GM19193 (cell line): Measurements from ENCODE around the gene SERGEF.

Experiments used
- POLR2A ChIP-seq: IDR thresholded peaks from 4 replicates; pipeline ENCODE4 v1.6.1; 2011; ENCODE audit not compliant: insufficient read depth, insufficient read length; ENCODE audit errors: extremely low read depth

The SERGEF gene

GRCh38 chr11:17877886-17878285 is 135.0 kb downstream of the SERGEF start:
- no peak for TF ChIP-seq POLR2A

- no peak for TF ChIP-seq POLR2A
Measured at GRCh38 chr11:17876827-17877226, 136.0 kb downstream of the SERGEF start.

- TF ChIP-seq POLR2A: no peak
Measured at GRCh38 chr11:17875891-17876290, 137.0 kb downstream of the SERGEF start.

- TF ChIP-seq POLR2A: no peak
Measured at GRCh38 chr11:17873586-17873985, 139.3 kb downstream of the SERGEF start.

- TF ChIP-seq POLR2A: no peak
Measured at GRCh38 chr11:17867341-17867740, 145.5 kb downstream of the SERGEF start.

GRCh38 chr11:17865765-17866428 is 146.9 kb downstream of the SERGEF start:
- no peak for TF ChIP-seq POLR2A

- TF ChIP-seq POLR2A: no peak
Measured at GRCh38 chr11:17864478-17864941, 148.3 kb downstream of the SERGEF start.

- no peak for TF ChIP-seq POLR2A
Measured at GRCh38 chr11:17861036-17861755, 151.7 kb downstream of the SERGEF start.

- TF ChIP-seq POLR2A: no peak
Measured at GRCh38 chr11:17859552-17859951, 153.3 kb downstream of the SERGEF start.

GRCh38 chr11:17855531-17856290 is 157.1 kb downstream of the SERGEF start:
- TF ChIP-seq POLR2A: no peak

- no peak for TF ChIP-seq POLR2A
Measured at GRCh38 chr11:17853280-17853679, 159.6 kb downstream of the SERGEF start.

GRCh38 chr11:17852246-17852645 is 160.6 kb downstream of the SERGEF start:
- TF ChIP-seq POLR2A: no peak

- no peak for TF ChIP-seq POLR2A
Measured at GRCh38 chr11:17851697-17852096, 161.2 kb downstream of the SERGEF start.

- no peak for TF ChIP-seq POLR2A
Measured at GRCh38 chr11:17850336-17850735, 162.5 kb downstream of the SERGEF start.

GRCh38 chr11:17848715-17849114 is 164.1 kb downstream of the SERGEF start:
- no peak for TF ChIP-seq POLR2A
